Nephron (organoid): Measurements from ENCODE around the gene SMIM35.

Source experiments
- H3K27ac Mint-ChIP-seq, 3 experiments: 2 replicates each; pipeline ENCODE4 v1.8.0; 2020; ENCODE audit warnings: mixed read lengths in 3 of 3, mild to moderate bottlenecking in 2 of 3, moderate library complexity in 1 of 3
- H3K27me3 Mint-ChIP-seq: 2 replicates; pipeline ENCODE4 v1.8.0; 2021; ENCODE audit warnings: low read depth, mild to moderate bottlenecking, moderate library complexity, mixed read lengths
- H3K36me3 Mint-ChIP-seq: 2 replicates; pipeline ENCODE4 v1.8.0; 2020; ENCODE audit warnings: low read depth, mixed read lengths
- H3K4me1 Mint-ChIP-seq: 2 replicates; pipeline ENCODE4 v1.8.0; 2020; ENCODE audit warnings: mixed read lengths
- H3K4me3 Mint-ChIP-seq, 3 experiments: 2 replicates each; pipeline ENCODE4 v1.8.0; 2020; ENCODE audit warnings: mild to moderate bottlenecking in 3 of 3, mixed read lengths in 3 of 3, moderate library complexity in 2 of 3
- H3K9me3 Mint-ChIP-seq: 2 replicates; pipeline ENCODE4 v1.8.0; 2020; ENCODE audit warnings: mixed read lengths
- CTCF ChIP-seq, 3 experiments: fragments of 200-600 bp; sonication (generic); IDR thresholded peaks; one replicate each; pipeline ENCODE4 v1.5.0; 2021; ENCODE audit warnings: antibody characterized with exemption in 3 of 3; ENCODE audit not compliant: unreplicated experiment in 3 of 3

SMIM35 gene

GRCh38 chr11:117997823-117998579, 88.8 kb downstream of the SMIM35 start:
- H3K27me3 Mint-ChIP-seq = peaks cover 3% of the 10 kb centered on the region
- H3K27ac Mint-ChIP-seq = no peak overlapping the region
- no peaks in the 10 kb centered on the region for H3K36me3 Mint-ChIP-seq
- H3K4me1 Mint-ChIP-seq = peaks cover 16% of the 10 kb centered on the region
- H3K9me3 Mint-ChIP-seq = no peaks in the 10 kb centered on the region
- H3K4me3 Mint-ChIP-seq = no peak overlapping the region
- TF ChIP-seq CTCF (IDR thresholded peaks at IDR 0.05; ENCODE audit: unreplicated experiment in 3 of 3) = no peak

GRCh38 chr11:117997406-117997805, 89.4 kb downstream of the SMIM35 start:
- no peaks in the 10 kb centered on the region for H3K36me3 Mint-ChIP-seq
- H3K4me3 Mint-ChIP-seq = no peak overlapping the region
- peaks cover 3% of the 10 kb centered on the region for H3K27me3 Mint-ChIP-seq
- no peak for TF ChIP-seq CTCF (IDR thresholded peaks at IDR 0.05; ENCODE audit: unreplicated experiment in 3 of 3)
- peaks cover 10% of the 10 kb centered on the region for H3K4me1 Mint-ChIP-seq
- H3K27ac Mint-ChIP-seq = no peak overlapping the region
- no peaks in the 10 kb centered on the region for H3K9me3 Mint-ChIP-seq

GRCh38 chr11:117996058-117996457, 90.7 kb downstream of the SMIM35 start:
- TF ChIP-seq CTCF (IDR thresholded peaks at IDR 0.05; ENCODE audit: unreplicated experiment in 3 of 3) = no peak
- H3K27ac Mint-ChIP-seq = no peak overlapping the region
- no peak overlapping the region for H3K4me3 Mint-ChIP-seq
- H3K9me3 Mint-ChIP-seq = no peaks in the 10 kb centered on the region
- no peaks in the 10 kb centered on the region for H3K36me3 Mint-ChIP-seq
- no peaks in the 10 kb centered on the region for H3K4me1 Mint-ChIP-seq
- peaks cover 3% of the 10 kb centered on the region for H3K27me3 Mint-ChIP-seq

GRCh38 chr11:117995472-117995871, 91.3 kb downstream of the SMIM35 start:
- TF ChIP-seq CTCF (IDR thresholded peaks at IDR 0.05; ENCODE audit: unreplicated experiment in 3 of 3) = no peak
- no peak overlapping the region for H3K27ac Mint-ChIP-seq
- H3K4me1 Mint-ChIP-seq = no peaks in the 10 kb centered on the region
- H3K4me3 Mint-ChIP-seq = no peak overlapping the region
- H3K27me3 Mint-ChIP-seq = peaks cover 3% of the 10 kb centered on the region
- no peaks in the 10 kb centered on the region for H3K9me3 Mint-ChIP-seq
- no peaks in the 10 kb centered on the region for H3K36me3 Mint-ChIP-seq

- H3K36me3 Mint-ChIP-seq = no peaks in the 10 kb centered on the region
- H3K4me3 Mint-ChIP-seq = no peak overlapping the region
- H3K9me3 Mint-ChIP-seq = no peaks in the 10 kb centered on the region
- no peaks in the 10 kb centered on the region for H3K4me1 Mint-ChIP-seq
- H3K27me3 Mint-ChIP-seq = peaks cover 11% of the 10 kb centered on the region
- peak overlapping the region in 1 of 3 experiments; percentile 13 for H3K27ac Mint-ChIP-seq
- no peak for TF ChIP-seq CTCF (IDR thresholded peaks at IDR 0.05; ENCODE audit: unreplicated experiment in 3 of 3)
Observed at GRCh38 chr11:117993988-117994745, 92.6 kb downstream of the SMIM35 start.
